MG63 (cell line): Measurements from ENCODE around the gene ZNHIT1. TPM values are rescaled to one million over a fixed set of nuclear protein-coding genes. Genes with fewer than 3 reads are reported as not detected.
A peak's percentile ranks its signal among the peaks of the same experiment; 100 is the strongest.

Experiments used
- DNase-seq: peaks from one replicate; pipeline ENCODE4 v3.0.0-alpha.2; 2020
- H3K27me3 ChIP-seq: fragments of 250-450 bp; sonication (Bioruptor Pico); 2 replicates; pipeline ENCODE4 v1.5.1; 2020; ENCODE audit warnings: mild to moderate bottlenecking, moderate library complexity
- H3K36me3 ChIP-seq: fragments of 250-450 bp; sonication (Bioruptor Pico); 2 replicates; pipeline ENCODE4 v1.5.1; 2020; ENCODE audit warnings: mild to moderate bottlenecking, moderate library complexity
- H3K4me3 ChIP-seq: fragments of 250-450 bp; sonication (Bioruptor Pico); 2 replicates; pipeline ENCODE4 v1.5.1; 2020; ENCODE audit warnings: mild to moderate bottlenecking, moderate library complexity
- H3K9me3 ChIP-seq: fragments of 250-450 bp; sonication (Bioruptor Pico); 2 replicates; pipeline ENCODE4 v1.5.1; 2020; ENCODE audit warnings: mild to moderate bottlenecking, moderate library complexity
- total RNA-seq: library from RNA; depleted of rRNA; stranded (reverse); fragments of >200 nt; shearing (Covaris generic); gene quantifications from 2 replicates; pipeline ENCODE4 v1.2.3, GENCODE V29; 2014; ENCODE audit warnings: low replicate concordance

The ZNHIT1 gene
- total RNA-seq, 1 experiment from 2014 or later = 64.6 TPM

- H3K9me3 ChIP-seq = no peaks in the 10 kb centered on the region
- no peaks in the 10 kb centered on the region for H3K27me3 ChIP-seq
- no peaks in the 10 kb centered on the region for H3K36me3 ChIP-seq
- H3K4me3 ChIP-seq = no peak overlapping the region
- no peak for DNase-seq
These were observed 11.3 kb upstream of the ZNHIT1 start for GRCh38 chr7:101206665-101207042.

DNA sequence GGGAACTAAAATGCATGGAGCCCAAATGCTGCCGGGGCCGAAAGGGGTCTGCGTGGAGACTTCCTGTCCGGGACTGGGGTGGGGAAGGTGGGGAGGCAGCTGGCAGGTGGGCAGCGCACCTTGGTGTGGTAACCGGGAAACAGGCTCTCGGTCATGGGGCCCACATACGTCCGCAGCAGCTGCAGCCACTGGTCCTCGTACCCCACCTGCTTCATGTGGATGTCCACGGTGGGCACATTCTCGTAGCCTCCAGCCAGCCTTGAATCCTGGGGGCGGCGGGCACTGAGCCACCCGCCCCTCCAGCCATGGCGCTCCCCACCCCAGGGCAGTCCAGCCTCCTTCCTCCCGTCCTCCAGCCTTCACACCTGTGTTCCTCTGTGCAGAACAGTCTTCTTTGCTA lies 10.5 kb upstream of the ZNHIT1 start:
- Histone ChIP-seq H3K9me3 (no peaks in the 10 kb centered on the region), H3K4me3 (no peak overlapping the region), H3K27me3 (no peaks in the 10 kb centered on the region), H3K36me3 (no peaks in the 10 kb centered on the region)
- no peak for DNase-seq

- no peaks in the 10 kb centered on the region for H3K27me3 ChIP-seq
- no peak overlapping the region for H3K4me3 ChIP-seq
- DNase-seq = no peak
- no peaks in the 10 kb centered on the region for H3K36me3 ChIP-seq
- no peaks in the 10 kb centered on the region for H3K9me3 ChIP-seq
These were observed 9.2 kb upstream of the ZNHIT1 start for GRCh38 chr7:101208794-101209193.

- no peaks in the 10 kb centered on the region for H3K27me3 ChIP-seq
- no peak overlapping the region for H3K4me3 ChIP-seq
- DNase-seq = no peak
- H3K9me3 ChIP-seq = no peaks in the 10 kb centered on the region
- peaks cover 6% of the 10 kb centered on the region for H3K36me3 ChIP-seq
These were observed 7.8 kb upstream of the ZNHIT1 start for GRCh38 chr7:101210143-101210542.

GRCh38 chr7:101211501-101211900 lies 6.5 kb upstream of the ZNHIT1 start:
- Histone ChIP-seq H3K4me3 (no peak overlapping the region), H3K9me3 (no peaks in the 10 kb centered on the region), H3K36me3 (peaks cover 8% of the 10 kb centered on the region), H3K27me3 (no peaks in the 10 kb centered on the region)
- no peak for DNase-seq

- Histone ChIP-seq H3K27me3 (no peaks in the 10 kb centered on the region), H3K9me3 (no peaks in the 10 kb centered on the region), H3K36me3 (peaks cover 8% of the 10 kb centered on the region), H3K4me3 (no peak overlapping the region)
- no peak for DNase-seq
These were observed 6.0 kb upstream of the ZNHIT1 start for GRCh38 chr7:101212014-101212413.

DNA sequence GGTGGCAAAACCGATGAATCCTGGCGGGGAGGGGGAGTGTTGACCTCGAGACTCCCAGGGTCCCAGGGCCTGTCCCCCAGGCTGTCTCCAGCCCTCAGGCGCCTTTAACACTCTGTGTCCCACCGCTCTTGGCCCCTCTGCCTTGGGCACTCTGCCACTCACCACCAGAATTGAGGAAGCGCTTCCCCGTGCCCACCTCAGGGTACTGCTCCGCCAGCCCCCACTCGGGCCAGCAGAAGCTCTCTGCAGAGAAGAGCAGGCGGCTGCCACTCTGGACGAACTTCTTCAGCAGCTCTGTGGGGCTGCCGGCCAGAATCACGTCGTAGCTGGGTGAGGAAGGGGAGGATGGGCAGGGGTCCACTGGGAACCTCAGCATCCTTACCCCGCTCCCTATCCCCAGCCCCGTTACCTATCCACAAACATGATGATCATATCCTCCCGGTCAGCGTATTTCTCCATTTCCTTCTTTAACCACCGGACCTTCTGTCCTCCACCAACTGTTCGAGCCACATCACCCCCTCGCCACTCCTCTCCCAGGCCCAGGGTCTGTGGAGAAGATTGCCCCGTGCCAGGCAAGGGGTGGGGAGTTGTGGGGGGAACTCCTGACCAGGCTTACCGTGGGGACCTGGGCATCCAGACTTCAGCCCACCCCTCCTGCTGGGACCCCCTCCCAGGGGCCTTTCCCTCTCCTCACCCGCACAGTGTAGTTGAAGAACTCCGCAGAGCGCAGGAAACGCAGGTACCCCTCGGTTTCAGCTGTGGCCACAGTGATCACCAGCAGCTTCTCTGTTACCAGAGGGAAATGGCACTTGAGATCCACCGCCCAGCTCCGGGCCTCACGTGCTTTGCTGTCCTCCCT lies 1.7 kb upstream of the ZNHIT1 start:
- no peak for DNase-seq
- H3K27me3 ChIP-seq = no peaks in the 10 kb centered on the region
- no peaks in the 10 kb centered on the region for H3K9me3 ChIP-seq
- H3K36me3 ChIP-seq = peaks cover 8% of the 10 kb centered on the region
- peak overlapping the region; percentile 84 for H3K4me3 ChIP-seq

GRCh38 chr7:101216860-101217387 lies 1.0 kb upstream of the ZNHIT1 start:
- Histone ChIP-seq H3K27me3 (no peaks in the 10 kb centered on the region), H3K9me3 (no peaks in the 10 kb centered on the region), H3K4me3 (peak overlapping the region; percentile 84), H3K36me3 (peaks cover 8% of the 10 kb centered on the region)
- no peak for DNase-seq

DNA sequence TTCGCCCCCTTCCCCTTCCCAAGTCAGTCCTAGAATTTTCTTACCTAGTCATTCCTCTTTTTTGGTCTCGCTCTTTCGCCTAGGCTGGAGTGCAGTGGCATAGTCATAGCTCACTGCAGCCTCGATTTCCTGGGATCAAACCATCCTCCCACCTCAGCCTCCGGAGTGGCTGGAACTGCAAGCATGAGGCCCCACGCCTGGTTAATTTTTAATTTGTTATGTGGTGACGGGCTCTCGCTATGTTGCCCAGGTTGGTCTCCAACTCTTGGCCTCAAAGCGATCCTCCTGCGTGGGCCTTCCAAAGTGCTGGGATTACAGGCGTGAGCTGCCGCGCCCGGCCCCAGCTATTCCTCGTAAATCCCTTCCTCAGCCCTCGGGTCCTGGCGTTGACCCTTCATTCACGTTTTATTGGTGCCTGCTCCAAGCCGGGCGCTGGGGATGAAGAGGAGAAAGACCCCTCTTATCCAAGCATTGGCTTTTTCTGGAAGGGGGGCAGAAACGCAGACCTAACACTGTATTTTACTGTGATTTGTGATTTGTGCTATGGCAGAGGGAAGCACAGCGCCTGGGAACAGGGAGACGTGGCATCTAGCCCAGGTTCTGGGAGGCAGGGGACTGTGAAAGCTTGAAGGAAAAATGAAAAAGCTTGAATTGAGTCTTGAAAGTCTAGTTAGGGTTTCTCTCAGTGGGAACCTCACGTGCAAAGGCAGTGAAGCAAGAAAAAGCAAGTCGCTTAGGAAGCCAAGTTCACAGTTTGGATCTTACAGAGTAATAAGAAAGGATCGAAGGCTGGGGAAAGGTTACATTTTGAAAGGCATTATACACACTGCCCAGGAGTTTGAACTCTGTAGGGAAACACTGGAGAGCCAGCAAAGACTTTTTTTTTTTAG lies 516 bp downstream of the ZNHIT1 start:
- peak overlapping the region; percentile 84 for H3K4me3 ChIP-seq
- H3K9me3 ChIP-seq = no peaks in the 10 kb centered on the region
- peak; percentile 10 for DNase-seq
- peaks cover 8% of the 10 kb centered on the region for H3K36me3 ChIP-seq
- H3K27me3 ChIP-seq = no peaks in the 10 kb centered on the region

DNA sequence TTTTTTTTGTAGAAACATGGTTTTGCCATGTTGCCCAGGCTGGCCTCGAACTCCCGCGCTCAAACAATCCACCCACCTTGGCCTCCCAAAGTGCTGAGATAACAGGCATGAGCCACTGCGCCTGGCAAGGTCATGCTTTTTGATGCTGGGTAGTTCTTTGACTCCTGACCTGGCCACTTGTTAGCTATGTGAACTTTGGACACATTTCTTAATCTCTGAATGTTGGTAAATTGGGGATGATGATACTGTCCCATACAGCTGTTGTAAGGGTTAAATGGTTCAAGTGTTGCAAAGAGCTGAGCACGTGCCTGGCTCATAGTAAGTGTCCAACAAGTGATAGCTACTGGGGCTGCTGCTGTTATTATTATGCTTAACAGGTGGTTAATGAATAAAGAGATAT lies 2.3 kb downstream of the ZNHIT1 start:
- Histone ChIP-seq H3K4me3 (no peak overlapping the region), H3K9me3 (no peaks in the 10 kb centered on the region), H3K36me3 (0 out of 2 replicates have a peak, but pooled peaks cover under 1% of the 10 kb centered on the region), H3K27me3 (no peaks in the 10 kb centered on the region)
- DNase-seq = no peak

- no peak overlapping the region for H3K4me3 ChIP-seq
- DNase-seq = no peak
- H3K27me3 ChIP-seq = no peaks in the 10 kb centered on the region
- H3K36me3 ChIP-seq = no peaks in the 10 kb centered on the region
- no peaks in the 10 kb centered on the region for H3K9me3 ChIP-seq
These were observed 4.4 kb downstream of the ZNHIT1 start for GRCh38 chr7:101222275-101222830.

DNA sequence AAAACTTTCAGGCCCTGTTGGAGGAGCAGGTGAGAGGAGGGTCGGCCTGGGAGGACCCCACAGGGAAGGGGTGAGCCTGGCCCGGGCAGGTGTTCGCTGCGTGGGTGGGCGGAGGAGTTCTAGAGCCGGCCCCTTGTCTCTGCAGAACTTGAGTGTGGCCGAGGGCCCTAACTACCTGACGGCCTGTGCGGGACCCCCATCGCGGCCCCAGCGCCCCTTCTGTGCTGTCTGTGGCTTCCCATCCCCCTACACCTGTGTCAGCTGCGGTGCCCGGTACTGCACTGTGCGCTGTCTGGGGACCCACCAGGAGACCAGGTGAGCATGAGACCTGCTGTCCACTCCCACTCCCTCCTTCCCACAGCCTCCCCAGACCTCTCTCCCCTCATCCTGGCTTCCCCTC lies 5.6 kb downstream of the ZNHIT1 start:
- no peaks in the 10 kb centered on the region for H3K27me3 ChIP-seq
- no peaks in the 10 kb centered on the region for H3K36me3 ChIP-seq
- H3K9me3 ChIP-seq = no peaks in the 10 kb centered on the region
- no peak overlapping the region for H3K4me3 ChIP-seq
- DNase-seq = no peak

DNA sequence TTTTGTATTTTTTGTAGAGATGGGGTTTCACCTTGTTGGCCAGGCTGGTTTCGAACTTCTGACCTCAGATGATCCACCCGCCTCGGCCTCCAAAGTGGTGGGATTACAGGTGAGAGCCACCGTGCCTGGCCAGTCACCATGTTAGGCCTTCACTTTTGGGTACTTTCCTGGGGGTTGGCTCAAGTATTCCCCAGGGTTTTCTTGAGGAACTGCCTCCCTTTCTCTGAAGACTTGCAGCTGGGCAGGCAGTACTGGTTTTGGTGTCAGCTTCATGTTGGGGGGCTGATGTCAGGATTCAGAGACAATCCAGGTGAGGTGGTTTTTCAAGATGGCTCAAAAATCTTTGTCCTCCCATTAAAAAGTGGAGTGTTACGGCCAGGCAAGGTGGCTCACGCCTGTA lies 7.7 kb downstream of the ZNHIT1 start:
- Histone ChIP-seq H3K27me3 (no peaks in the 10 kb centered on the region), H3K4me3 (no peak overlapping the region), H3K36me3 (no peaks in the 10 kb centered on the region), H3K9me3 (no peaks in the 10 kb centered on the region)
- no peak for DNase-seq

- no peak for DNase-seq
- H3K4me3 ChIP-seq = no peak overlapping the region
- no peaks in the 10 kb centered on the region for H3K27me3 ChIP-seq
- no peaks in the 10 kb centered on the region for H3K36me3 ChIP-seq
- H3K9me3 ChIP-seq = no peaks in the 10 kb centered on the region
These were observed 8.8 kb downstream of the ZNHIT1 start for GRCh38 chr7:101226721-101227120.

DNA sequence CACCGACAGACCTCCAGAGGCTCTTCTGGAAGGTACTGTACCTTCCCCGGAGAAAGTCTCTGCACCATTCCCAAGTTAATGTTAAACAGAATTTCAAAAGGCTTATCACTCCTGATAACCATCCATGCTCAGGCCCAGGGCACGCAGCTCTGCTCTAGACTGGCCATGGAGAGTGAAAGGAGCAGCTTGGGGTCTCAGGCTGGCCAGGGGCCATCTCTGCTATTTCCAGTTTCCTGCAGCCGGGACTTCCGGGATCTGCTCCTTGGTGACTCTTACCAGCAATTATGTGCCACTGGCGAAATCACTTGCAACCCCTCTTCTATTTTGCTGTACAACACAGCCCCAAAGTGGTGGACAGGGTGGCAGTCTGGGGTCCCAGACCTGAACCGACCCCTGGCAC lies 13.7 kb downstream of the ZNHIT1 start:
- no peaks in the 10 kb centered on the region for H3K27me3 ChIP-seq
- no peaks in the 10 kb centered on the region for H3K9me3 ChIP-seq
- H3K4me3 ChIP-seq = no peak overlapping the region
- no peaks in the 10 kb centered on the region for H3K36me3 ChIP-seq
- no peak for DNase-seq

- H3K4me3 ChIP-seq = no peak overlapping the region
- no peaks in the 10 kb centered on the region for H3K36me3 ChIP-seq
- H3K9me3 ChIP-seq = no peaks in the 10 kb centered on the region
- DNase-seq = no peak
- H3K27me3 ChIP-seq = no peaks in the 10 kb centered on the region
These were observed 14.3 kb downstream of the ZNHIT1 start for GRCh38 chr7:101232141-101232850.
